HCT116 (cell line): ENCODE results near the gene SNCAIP.

ENCODE experiments used
- EZH2 ChIP-seq: fragments of 200-600 bp; sonication (generic); IDR thresholded peaks from 2 replicates; pipeline ENCODE4 v1.6.1; 2017; ENCODE audit warnings: antibody characterized with exemption, mixed run types
- POLR2A ChIP-seq: IDR thresholded peaks from 2 replicates; pipeline ENCODE4 v1.7.0; 2011; ENCODE audit warnings: borderline replicate concordance; ENCODE audit not compliant: insufficient read depth, insufficient read length; ENCODE audit errors: extremely low read depth
- RAD21 ChIP-seq: IDR thresholded peaks from 2 replicates; pipeline ENCODE4 v1.6.1; 2012; ENCODE audit warnings: low read depth, mild to moderate bottlenecking
- YY1 ChIP-seq: IDR thresholded peaks from 2 replicates; pipeline ENCODE4 v1.6.1; 2011; ENCODE audit warnings: low read length, low read depth, moderate library complexity, mild to moderate bottlenecking; ENCODE audit not compliant: insufficient replicate concordance; ENCODE audit errors: extremely low read depth
- ZFX ChIP-seq: fragments of 450-650 bp; IDR thresholded peaks from 2 replicates; pipeline ENCODE4 v1.6.1; 2017
- ZNF274 ChIP-seq: fragments of 200-500 bp; sonication (Bioruptor generic); IDR thresholded peaks from 2 replicates; pipeline ENCODE4 v1.6.1; 2014; ENCODE audit warnings: mild to moderate bottlenecking, low read depth, low read length, inconsistent platforms
- TF ChIP-seq, protein P1 (sequence below), 3 experiments: fragments of 200-600 bp in 1 of 3; sonication (generic) in 1 of 3; IDR thresholded peaks in 2 of 3; conservative IDR thresholded peaks in 1 of 3; 2 replicates each; pipeline ENCODE4 v1.5.1; 2012 to 2017; ENCODE audit warnings: low read depth in 2 of 3, low read length in 2 of 3, antibody characterized with exemption in 1 of 3, borderline replicate concordance in 1 of 3, control low read depth in 1 of 3, mild to moderate bottlenecking in 1 of 3, mixed read lengths in 1 of 3, mixed run types in 1 of 3, moderate library complexity in 1 of 3; ENCODE audit not compliant: insufficient read depth in 1 of 3
- TF ChIP-seq, protein P2 (sequence below): IDR thresholded peaks from 2 replicates; pipeline ENCODE4 v1.6.1; 2012
- TF ChIP-seq, protein P3 (sequence below): IDR thresholded peaks from 2 replicates; pipeline ENCODE4 v1.6.1; 2012

DNA sequence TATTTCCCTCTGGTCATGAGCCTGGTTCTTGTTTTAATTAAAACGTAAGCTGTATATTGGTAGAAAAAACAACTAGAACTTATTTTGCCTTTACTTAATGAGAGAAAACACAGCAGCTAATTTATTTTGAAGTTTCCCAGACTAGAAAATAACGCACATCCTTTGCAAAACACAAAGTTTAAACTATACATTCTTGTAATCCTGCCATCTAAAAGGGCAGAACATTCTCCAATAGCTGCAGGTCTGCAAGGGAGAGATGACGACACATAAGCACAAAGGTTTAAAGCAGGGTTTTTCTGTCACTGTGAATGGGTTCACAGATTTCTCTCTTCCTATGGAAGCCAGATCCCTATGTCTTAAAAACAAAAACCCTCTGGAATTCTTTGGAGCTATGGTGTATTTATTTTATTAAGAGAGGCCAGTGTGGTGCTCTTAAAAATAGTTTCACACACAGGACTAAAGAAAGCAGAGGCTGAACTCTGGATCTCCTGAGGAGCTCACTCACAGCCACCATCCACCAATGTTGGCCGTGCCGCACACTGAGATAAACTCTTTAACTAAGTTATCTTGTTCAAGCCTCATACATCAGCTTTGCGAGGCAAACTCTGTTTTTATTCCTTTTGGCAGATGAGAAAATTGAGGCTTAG, 82.4 kb downstream of the SNCAIP start:
- TF ChIP-seq, protein P1, sequence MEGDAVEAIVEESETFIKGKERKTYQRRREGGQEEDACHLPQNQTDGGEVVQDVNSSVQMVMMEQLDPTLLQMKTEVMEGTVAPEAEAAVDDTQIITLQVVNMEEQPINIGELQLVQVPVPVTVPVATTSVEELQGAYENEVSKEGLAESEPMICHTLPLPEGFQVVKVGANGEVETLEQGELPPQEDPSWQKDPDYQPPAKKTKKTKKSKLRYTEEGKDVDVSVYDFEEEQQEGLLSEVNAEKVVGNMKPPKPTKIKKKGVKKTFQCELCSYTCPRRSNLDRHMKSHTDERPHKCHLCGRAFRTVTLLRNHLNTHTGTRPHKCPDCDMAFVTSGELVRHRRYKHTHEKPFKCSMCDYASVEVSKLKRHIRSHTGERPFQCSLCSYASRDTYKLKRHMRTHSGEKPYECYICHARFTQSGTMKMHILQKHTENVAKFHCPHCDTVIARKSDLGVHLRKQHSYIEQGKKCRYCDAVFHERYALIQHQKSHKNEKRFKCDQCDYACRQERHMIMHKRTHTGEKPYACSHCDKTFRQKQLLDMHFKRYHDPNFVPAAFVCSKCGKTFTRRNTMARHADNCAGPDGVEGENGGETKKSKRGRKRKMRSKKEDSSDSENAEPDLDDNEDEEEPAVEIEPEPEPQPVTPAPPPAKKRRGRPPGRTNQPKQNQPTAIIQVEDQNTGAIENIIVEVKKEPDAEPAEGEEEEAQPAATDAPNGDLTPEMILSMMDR (IDR thresholded peaks at IDR 0.05 in 2 of 3, conservative IDR thresholded peaks at IDR 0.05 in 1 of 3; ENCODE audit: borderline replicate concordance in 1 of 3, insufficient read depth in 1 of 3, low read depth in 2 of 3, low read length in 2 of 3): no peak
- TF ChIP-seq YY1: no peak
- TF ChIP-seq RAD21: no peak
- TF ChIP-seq, protein P2, sequence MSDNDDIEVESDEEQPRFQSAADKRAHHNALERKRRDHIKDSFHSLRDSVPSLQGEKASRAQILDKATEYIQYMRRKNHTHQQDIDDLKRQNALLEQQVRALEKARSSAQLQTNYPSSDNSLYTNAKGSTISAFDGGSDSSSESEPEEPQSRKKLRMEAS: no peak
- TF ChIP-seq, protein P3, sequence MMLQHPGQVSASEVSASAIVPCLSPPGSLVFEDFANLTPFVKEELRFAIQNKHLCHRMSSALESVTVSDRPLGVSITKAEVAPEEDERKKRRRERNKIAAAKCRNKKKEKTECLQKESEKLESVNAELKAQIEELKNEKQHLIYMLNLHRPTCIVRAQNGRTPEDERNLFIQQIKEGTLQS: no peak
- TF ChIP-seq POLR2A: no peak
- TF ChIP-seq EZH2: no peak
- TF ChIP-seq ZNF274: no peak
- TF ChIP-seq ZFX: no peak
